ENCODE data around the gene RYR2.
"Not testable (repeated sequence)": the region's sequence is repeated elsewhere in the genome, so short reads cannot be mapped to it uniquely, and the experiment has no call there.

The RYR2 gene

GRCh38 chr1:237834048-237834447 lies 792.1 kb downstream of the RYR2 start:
- DNase-seq, result no peak

DNA sequence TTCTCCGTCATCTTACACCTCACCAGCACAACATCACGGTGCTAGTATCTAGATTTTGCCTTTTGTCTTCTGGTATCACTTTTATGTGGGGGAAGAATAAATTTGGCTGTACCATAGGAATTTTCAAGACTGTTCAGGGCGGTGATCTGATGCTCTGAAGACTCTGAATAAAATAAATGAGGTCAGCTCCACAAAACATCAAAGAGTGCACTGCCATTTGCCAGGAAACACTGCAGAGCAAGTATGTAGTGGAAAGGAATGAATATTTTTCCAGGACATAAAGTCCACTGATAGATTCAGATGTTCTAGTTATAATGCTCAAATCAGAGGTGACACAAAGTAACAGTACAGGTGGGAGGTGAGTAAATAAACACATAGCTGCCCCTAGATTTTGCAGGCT lies 792.5 kb downstream of the RYR2 start:
- DNase-seq, result no peak

GRCh38 chr1:237838320-237838719 lies 796.3 kb downstream of the RYR2 start:
- no peak for DNase-seq

GRCh38 chr1:237838904-237839534 lies 797.0 kb downstream of the RYR2 start:
- no peak for DNase-seq

GRCh38 chr1:237841485-237841884 lies 799.5 kb downstream of the RYR2 start:
- DNase-seq, result no peak

DNA sequence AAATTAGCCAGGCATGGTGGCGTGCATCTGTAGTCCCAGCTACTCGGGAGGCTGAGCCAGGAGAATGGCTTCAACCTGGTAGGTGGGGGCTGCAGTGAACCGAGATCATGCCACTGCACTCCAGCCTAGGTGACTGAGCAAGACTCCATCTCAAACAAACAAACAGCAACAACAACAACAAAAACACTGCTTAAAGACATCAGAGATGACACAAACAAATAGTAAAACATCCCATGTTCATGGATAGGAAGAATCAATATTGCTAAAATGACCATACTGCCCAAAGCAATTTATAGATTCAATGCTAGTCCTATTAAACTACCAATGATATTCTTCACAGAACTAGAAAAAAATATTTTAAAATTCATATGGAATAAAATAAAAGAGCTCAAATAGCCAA lies 801.5 kb downstream of the RYR2 start:
- not testable (repeated sequence) for DNase-seq

DNA sequence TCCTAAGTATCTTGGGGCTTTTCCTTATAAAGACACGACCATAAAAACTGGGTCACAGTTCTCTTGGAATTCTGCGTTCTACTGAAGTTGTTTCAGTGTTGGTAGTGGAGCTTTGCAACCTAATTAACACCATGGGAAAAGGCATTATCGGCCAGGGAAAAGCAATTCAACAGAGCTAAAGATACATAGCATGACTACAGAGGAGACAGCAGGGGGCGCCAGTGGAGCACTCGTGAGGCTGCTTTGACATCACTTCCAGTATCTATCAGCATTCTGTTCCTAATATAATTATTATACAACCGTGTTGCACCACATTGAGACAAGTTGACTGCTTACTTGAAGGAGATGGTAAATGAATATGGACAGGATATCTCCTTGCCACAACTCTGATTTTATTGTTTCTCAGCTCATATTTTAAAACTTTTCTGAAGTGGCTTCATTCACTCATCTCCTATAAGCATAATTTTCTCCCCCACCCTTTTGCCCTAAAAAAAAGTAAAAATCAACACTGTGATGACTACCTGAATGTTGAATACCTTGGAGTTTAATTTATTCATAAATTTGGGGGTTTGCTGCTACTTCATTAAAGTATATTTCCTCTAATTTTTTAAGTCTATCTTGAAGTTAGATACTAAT lies 809.3 kb downstream of the RYR2 start:
- peak; percentile 62 for DNase-seq

- DNase-seq, result no peak
Measured at GRCh38 chr1:237852342-237852741, 810.4 kb downstream of the RYR2 start.

- no peak for DNase-seq
Measured at GRCh38 chr1:237857455-237857854, 815.5 kb downstream of the RYR2 start.

DNA sequence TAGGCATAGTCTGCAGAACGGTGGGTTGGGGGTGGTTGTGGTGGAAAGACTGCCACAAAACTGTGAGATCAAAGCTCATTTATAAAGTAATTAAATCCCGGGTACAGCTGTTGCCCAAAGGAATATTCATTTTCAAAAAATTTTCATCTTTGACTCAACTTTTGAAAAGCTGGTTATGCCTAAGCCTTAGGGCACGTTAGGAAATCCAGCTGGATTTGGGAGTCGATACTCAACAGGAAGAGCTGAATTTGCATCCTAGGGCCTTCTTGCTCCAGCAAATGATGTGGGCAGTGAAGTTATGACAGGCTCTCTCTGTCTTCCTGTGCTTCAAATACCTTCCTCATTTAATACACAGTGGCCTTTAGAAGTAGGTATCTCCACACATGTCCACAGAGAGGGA lies 817.0 kb downstream of the RYR2 start:
- DNase-seq, result no peak

GRCh38 chr1:237861944-237862343 lies 820.0 kb downstream of the RYR2 start:
- no peak for DNase-seq

- DNase-seq, result no peak
Measured at GRCh38 chr1:237863234-237863633, 821.2 kb downstream of the RYR2 start.

- peak; percentile 58 for DNase-seq
Measured at GRCh38 chr1:237864338-237865244, 822.6 kb downstream of the RYR2 start.

DNA sequence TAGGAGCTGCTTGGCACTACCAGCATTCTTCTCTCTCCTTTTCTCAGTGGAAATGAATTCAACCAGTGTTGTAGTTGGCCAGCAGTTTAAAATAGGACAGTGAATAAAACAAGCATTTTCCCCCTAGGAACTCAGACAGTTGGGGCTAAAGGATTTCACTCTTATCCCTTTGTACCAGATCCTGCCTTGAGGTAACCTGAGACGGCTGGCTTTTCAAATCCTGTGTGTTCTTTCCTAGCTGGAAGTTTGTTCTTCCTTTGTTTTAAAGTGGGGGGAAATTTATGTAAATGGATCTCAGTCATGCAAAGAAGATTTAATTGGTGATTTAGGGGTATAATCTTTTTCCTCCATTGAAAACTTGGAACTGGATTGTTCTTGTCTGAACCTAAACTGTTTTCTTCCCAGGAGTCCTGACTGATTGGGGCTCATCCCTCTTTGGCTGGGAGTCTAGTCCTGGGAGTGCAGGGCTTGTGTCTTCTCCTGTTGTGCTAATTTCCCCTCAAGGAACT lies 825.5 kb downstream of the RYR2 start:
- no peak for DNase-seq

GRCh38 chr1:237868817-237869600 lies 827.0 kb downstream of the RYR2 start:
- DNase-seq, result no peak

DNA sequence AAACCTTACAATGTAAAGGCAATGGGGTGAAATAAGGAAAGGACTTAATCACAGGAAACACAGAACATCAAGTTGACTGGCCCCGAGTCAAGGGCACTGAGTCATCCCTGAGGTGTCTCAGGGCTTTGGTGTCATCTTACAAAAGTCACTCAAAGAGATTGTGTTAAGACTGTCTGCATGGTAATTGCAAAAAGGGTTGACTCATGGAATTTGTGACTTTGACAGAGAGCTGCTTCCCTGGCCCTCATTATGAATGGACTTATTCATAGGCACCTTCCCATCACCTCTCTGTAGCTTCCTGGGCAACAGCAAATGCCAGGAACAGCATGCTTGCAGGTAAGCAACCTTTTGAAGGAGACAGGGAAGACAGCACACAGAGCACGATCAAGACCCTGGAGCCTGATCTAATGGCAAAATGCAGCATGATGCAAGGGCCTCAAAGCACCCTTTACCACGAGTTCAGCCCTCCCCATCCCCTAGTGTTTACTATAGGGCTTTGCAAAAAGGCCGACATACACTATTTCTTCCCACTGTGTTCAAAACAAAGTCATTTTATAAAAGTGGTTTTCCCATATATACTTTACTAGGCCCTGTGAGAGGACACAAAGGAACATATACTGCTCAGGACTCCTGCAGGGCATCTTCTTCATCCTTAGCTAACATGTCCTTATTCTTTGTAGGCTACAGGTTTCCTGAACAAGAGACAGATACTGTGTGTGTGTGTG lies 831.7 kb downstream of the RYR2 start:
- no peak for DNase-seq

GRCh38 chr1:237875291-237875690 lies 833.3 kb downstream of the RYR2 start:
- DNase-seq, result no peak

DNA sequence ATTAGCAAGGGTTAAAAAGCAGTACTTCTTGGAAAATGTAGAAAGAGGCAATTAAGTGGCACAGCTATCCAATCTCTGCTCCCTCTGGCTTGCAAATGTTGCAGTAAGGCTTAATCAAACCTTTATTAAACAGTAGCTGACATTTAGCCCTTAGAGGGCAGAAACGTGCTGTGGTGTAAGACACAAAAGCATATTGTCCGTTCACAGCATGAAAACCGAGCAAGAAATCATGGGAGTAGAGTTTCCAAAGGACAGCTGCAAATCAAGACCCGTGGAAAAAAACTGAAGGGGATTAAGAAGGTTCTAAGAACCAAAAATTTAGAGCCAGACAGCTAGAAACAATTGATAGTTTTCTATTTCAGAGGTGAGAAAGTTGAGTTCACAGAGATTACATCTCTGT lies 835.6 kb downstream of the RYR2 start:
- DNase-seq, result peak; percentile 2

- no peak for DNase-seq
Measured at GRCh38 chr1:237878406-237878805, 836.4 kb downstream of the RYR2 start.

- no peak for DNase-seq
Measured at GRCh38 chr1:237879195-237879594, 837.2 kb downstream of the RYR2 start.

Measured in NCI-H1092 treated with DMSO at 0.1 percent for 48 hours (cell line).